ENCODE measurements around the gene LPGAT1.

DNA sequence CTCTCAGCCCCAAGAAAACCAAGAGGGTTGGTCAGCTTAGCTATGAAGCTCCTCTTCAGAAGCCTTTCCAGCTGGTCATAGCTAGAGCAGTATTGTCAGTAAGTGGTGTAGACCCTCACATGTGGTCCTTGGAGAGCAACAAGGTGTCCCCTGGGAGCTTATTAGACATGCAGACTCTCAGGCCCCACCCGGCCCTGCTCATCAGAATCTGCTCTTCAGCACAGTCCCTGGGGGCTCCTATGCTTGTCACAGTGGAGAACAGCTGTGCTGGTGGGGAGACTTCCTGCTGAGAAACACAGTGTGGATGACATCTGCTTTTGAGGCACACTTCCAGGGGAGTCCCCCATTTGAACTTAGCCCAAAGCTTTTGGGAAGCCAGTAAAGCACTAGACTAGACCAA, 133.2 kb downstream of the LPGAT1 start:
- TF ChIP-seq POLR2AphosphoS5 (IDR thresholded peaks at IDR 0.05): no peak
- TF ChIP-seq, protein P1, sequence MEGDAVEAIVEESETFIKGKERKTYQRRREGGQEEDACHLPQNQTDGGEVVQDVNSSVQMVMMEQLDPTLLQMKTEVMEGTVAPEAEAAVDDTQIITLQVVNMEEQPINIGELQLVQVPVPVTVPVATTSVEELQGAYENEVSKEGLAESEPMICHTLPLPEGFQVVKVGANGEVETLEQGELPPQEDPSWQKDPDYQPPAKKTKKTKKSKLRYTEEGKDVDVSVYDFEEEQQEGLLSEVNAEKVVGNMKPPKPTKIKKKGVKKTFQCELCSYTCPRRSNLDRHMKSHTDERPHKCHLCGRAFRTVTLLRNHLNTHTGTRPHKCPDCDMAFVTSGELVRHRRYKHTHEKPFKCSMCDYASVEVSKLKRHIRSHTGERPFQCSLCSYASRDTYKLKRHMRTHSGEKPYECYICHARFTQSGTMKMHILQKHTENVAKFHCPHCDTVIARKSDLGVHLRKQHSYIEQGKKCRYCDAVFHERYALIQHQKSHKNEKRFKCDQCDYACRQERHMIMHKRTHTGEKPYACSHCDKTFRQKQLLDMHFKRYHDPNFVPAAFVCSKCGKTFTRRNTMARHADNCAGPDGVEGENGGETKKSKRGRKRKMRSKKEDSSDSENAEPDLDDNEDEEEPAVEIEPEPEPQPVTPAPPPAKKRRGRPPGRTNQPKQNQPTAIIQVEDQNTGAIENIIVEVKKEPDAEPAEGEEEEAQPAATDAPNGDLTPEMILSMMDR (IDR thresholded peaks at IDR 0.05): no peak
- TF ChIP-seq EP300 (IDR thresholded peaks at IDR 0.05): no peak

All from esophagus muscularis mucosa (tissue), 4 donors.